Measurements from ENCODE around the gene IGF1R. TPM values are rescaled to one million over a fixed set of nuclear protein-coding genes. Genes with fewer than 3 reads are reported as not detected.

IGF1R gene
- total RNA-seq, 1 donor from 2014 or later = 23.5 TPM

DNA sequence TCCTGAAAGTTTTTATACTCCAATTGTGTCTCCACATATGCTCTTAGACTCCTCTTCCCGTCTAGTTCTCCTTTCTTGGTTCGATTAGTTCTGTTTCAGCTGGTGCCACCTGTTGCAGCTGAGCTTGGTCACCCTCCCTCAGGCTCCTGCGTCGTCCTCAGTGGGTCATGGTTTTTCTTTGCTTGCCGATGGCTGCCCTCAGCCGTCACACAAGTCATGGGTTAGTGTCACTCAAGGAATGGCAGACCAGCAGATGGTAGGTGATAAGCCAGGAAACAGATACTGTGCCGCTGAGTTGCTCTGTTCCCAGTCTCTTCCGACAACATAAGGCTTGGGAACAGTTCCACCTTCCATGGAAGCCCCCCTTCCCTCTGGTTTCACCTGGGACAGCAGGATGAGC is 109.9 kb downstream of the IGF1R start:
- no peak overlapping the region for H3K4me3 Mint-ChIP-seq
- H3K9me3 Mint-ChIP-seq = peaks cover 6% of the 10 kb centered on the region
- peaks cover 18% of the 10 kb centered on the region for H3K4me1 Mint-ChIP-seq
- H3K4me3 ChIP-seq = no peak overlapping the region
- peaks cover 12% of the 10 kb centered on the region for H3K36me3 Mint-ChIP-seq
- no peaks in the 10 kb centered on the region for H3K27me3 Mint-ChIP-seq (ENCODE audit: insufficient read depth, low read depth)
- no peak for TF ChIP-seq EZH2 (IDR thresholded peaks at IDR 0.05)
- TF ChIP-seq, protein P1, sequence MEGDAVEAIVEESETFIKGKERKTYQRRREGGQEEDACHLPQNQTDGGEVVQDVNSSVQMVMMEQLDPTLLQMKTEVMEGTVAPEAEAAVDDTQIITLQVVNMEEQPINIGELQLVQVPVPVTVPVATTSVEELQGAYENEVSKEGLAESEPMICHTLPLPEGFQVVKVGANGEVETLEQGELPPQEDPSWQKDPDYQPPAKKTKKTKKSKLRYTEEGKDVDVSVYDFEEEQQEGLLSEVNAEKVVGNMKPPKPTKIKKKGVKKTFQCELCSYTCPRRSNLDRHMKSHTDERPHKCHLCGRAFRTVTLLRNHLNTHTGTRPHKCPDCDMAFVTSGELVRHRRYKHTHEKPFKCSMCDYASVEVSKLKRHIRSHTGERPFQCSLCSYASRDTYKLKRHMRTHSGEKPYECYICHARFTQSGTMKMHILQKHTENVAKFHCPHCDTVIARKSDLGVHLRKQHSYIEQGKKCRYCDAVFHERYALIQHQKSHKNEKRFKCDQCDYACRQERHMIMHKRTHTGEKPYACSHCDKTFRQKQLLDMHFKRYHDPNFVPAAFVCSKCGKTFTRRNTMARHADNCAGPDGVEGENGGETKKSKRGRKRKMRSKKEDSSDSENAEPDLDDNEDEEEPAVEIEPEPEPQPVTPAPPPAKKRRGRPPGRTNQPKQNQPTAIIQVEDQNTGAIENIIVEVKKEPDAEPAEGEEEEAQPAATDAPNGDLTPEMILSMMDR (IDR thresholded peaks at IDR 0.05) = no peak
- no peak for TF ChIP-seq EZH2phosphoT487 (IDR thresholded peaks at IDR 0.05)
- H3K27me3 ChIP-seq = no peaks in the 10 kb centered on the region
- no peaks in the 10 kb centered on the region for H3K36me3 ChIP-seq
- no peak overlapping the region for H2AFZ ChIP-seq (replicated peaks)
- H3K27ac ChIP-seq = no peak overlapping the region
- H4K20me1 ChIP-seq (ENCODE audit: low read depth) = peaks cover 83% of the 10 kb centered on the region
- H3K4me2 ChIP-seq = no peak overlapping the region
- H3K27ac Mint-ChIP-seq = no peak overlapping the region
- H3K9me3 ChIP-seq (ENCODE audit: low read depth) = no peaks in the 10 kb centered on the region
- no peak for DNase-seq (ENCODE audit: low spot score)
- peaks cover 21% of the 10 kb centered on the region for H3F3A ChIP-seq (ENCODE audit: low read depth)
- peaks cover 97% of the 10 kb centered on the region for H3K79me2 ChIP-seq (ENCODE audit: low read depth)
- no peak overlapping the region for H3K9ac ChIP-seq
- peaks cover 17% of the 10 kb centered on the region for H3K4me1 ChIP-seq

DNA sequence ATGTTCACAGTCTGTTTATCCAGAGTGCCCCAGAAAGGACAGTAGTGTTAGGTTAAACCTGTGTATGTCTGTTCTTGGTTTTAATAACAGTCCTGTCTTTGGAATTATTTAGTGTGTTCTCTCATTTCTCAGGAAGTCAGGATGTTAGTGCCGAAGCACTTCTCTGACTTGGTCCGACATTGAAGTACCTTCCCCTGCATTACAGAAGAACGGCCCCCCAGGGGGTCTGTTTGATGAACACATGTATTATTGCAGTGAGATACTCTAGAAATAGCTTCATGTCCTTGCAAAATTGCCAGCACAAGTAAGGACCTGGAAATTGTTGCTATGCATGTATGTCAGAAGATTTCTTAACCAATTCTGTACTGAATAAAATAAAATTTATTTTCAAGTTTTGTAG is 110.9 kb downstream of the IGF1R start:
- peaks cover 12% of the 10 kb centered on the region for H3K36me3 Mint-ChIP-seq
- Histone ChIP-seq H3K9ac (no peak overlapping the region), H3K27ac (no peak overlapping the region), H3K4me1 (peaks cover 19% of the 10 kb centered on the region), H3K4me3 (no peak overlapping the region), H3K27me3 (no peaks in the 10 kb centered on the region), H2AFZ (replicated peaks) (no peak overlapping the region), H3K79me2 (ENCODE audit: low read depth) (peaks cover 99% of the 10 kb centered on the region), H3K36me3 (no peaks in the 10 kb centered on the region), H3F3A (ENCODE audit: low read depth) (peaks cover 10% of the 10 kb centered on the region), H4K20me1 (ENCODE audit: low read depth) (peaks cover 83% of the 10 kb centered on the region), H3K4me2 (no peak overlapping the region), H3K9me3 (ENCODE audit: low read depth) (no peaks in the 10 kb centered on the region)
- H3K27me3 Mint-ChIP-seq (ENCODE audit: insufficient read depth, low read depth) = no peaks in the 10 kb centered on the region
- H3K9me3 Mint-ChIP-seq = peaks cover 6% of the 10 kb centered on the region
- H3K27ac Mint-ChIP-seq = no peak overlapping the region
- TF ChIP-seq, protein P1 (IDR thresholded peaks at IDR 0.05) = no peak
- TF ChIP-seq EZH2phosphoT487 (IDR thresholded peaks at IDR 0.05) (no peak), EZH2 (IDR thresholded peaks at IDR 0.05) (no peak)
- peaks cover 15% of the 10 kb centered on the region for H3K4me1 Mint-ChIP-seq
- no peak for DNase-seq (ENCODE audit: low spot score)
- no peak overlapping the region for H3K4me3 Mint-ChIP-seq

DNA sequence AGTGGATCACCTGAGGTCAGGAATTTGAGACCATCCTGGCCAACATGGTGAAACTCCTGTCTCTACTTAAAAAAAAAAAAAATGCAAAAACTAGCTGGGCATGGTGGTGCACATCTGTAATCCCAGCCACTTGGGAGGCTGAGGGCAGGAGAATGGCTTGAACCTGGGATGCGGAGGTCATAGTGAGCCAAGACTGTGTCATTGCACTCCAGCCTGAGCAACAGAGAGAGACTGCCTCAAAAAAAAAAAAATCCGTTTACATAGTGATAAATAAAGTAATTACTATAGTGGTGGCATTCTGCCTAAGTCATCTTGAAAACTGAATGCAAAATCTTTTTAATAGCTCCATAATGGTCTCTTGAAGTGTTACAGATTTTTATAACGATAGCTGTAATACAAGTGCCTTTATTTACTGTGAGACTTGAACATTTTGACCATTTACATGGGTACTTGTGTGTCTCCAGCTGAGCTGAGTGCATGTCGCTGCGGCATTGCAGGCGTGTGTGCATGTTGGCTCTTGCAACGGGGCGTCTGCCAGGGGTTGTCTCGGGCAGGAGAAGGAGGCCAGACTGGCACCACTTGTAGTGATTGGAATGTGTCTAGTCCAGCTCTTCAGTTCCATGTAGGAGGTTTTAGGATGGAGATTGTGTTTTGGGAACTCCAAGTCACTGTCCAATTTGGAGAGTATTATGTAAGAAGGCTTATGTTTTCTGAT is 111.9 kb downstream of the IGF1R start:
- Histone ChIP-seq H4K20me1 (ENCODE audit: low read depth) (peaks cover 83% of the 10 kb centered on the region), H3K9ac (no peak overlapping the region), H2AFZ (replicated peaks) (no peak overlapping the region), H3K9me3 (ENCODE audit: low read depth) (no peaks in the 10 kb centered on the region), H3F3A (ENCODE audit: low read depth) (peaks cover under 1% of the 10 kb centered on the region), H3K4me1 (peaks cover 12% of the 10 kb centered on the region), H3K27me3 (no peaks in the 10 kb centered on the region), H3K27ac (no peak overlapping the region), H3K4me3 (no peak overlapping the region), H3K36me3 (no peaks in the 10 kb centered on the region), H3K4me2 (no peak overlapping the region), H3K79me2 (ENCODE audit: low read depth) (peaks cover 99% of the 10 kb centered on the region)
- TF ChIP-seq EZH2phosphoT487 (IDR thresholded peaks at IDR 0.05) (no peak), EZH2 (IDR thresholded peaks at IDR 0.05) (no peak)
- TF ChIP-seq, protein P1 (IDR thresholded peaks at IDR 0.05) = no peak
- H3K4me3 Mint-ChIP-seq = no peak overlapping the region
- peaks cover 6% of the 10 kb centered on the region for H3K4me1 Mint-ChIP-seq
- H3K36me3 Mint-ChIP-seq = peaks cover 14% of the 10 kb centered on the region
- no peaks in the 10 kb centered on the region for H3K27me3 Mint-ChIP-seq (ENCODE audit: insufficient read depth, low read depth)
- no peak overlapping the region for H3K27ac Mint-ChIP-seq
- peaks cover 8% of the 10 kb centered on the region for H3K9me3 Mint-ChIP-seq
- no peak for DNase-seq (ENCODE audit: low spot score)

Measured in neural progenitor cell (in vitro differentiated cells).